ENCODE data around the gene SCG5.

Gene SCG5

GRCh38 chr15:32692286-32692685, 50.8 kb downstream of the SCG5 start:
- DNase-seq, result no peak

GRCh38 chr15:32694222-32694983, 52.9 kb downstream of the SCG5 start:
- DNase-seq, result no peak

GRCh38 chr15:32698773-32699390, 57.4 kb downstream of the SCG5 start:
- no peak for DNase-seq

- DNase-seq, result no peak
Observed at GRCh38 chr15:32700501-32701150, 59.1 kb downstream of the SCG5 start.

GRCh38 chr15:32701863-32702262, 60.4 kb downstream of the SCG5 start:
- no peak for DNase-seq

GRCh38 chr15:32704395-32704981, 63.0 kb downstream of the SCG5 start:
- no peak for DNase-seq

GRCh38 chr15:32705446-32705845, 63.9 kb downstream of the SCG5 start:
- DNase-seq, result no peak

- DNase-seq, result no peak
Observed at GRCh38 chr15:32706704-32707103, 65.2 kb downstream of the SCG5 start.

- DNase-seq, result no peak
Observed at GRCh38 chr15:32707436-32707835, 65.9 kb downstream of the SCG5 start.

- DNase-seq, result no peak
Observed at GRCh38 chr15:32709295-32710033, 68.0 kb downstream of the SCG5 start.

- DNase-seq, result no peak
Observed at GRCh38 chr15:32715276-32715675, 73.8 kb downstream of the SCG5 start.

GRCh38 chr15:32716216-32716914, 74.9 kb downstream of the SCG5 start:
- DNase-seq, result no peak

GRCh38 chr15:32716915-32717425, 75.5 kb downstream of the SCG5 start:
- no peak for DNase-seq

GRCh38 chr15:32717426-32718226, 76.1 kb downstream of the SCG5 start, which contains the start of gene GREM1:
Gene GREM1 (plus strand): TSS chr15:32718004. CDS start chr15:32730691, 12,687 bp downstream.
- no peak for DNase-seq

- no peak for DNase-seq
Observed at GRCh38 chr15:32718227-32718820, 76.8 kb downstream of the SCG5 start.

- no peak for DNase-seq
Observed at GRCh38 chr15:32718821-32719716, 77.6 kb downstream of the SCG5 start.

GRCh38 chr15:32721596-32721995, 80.1 kb downstream of the SCG5 start:
- no peak for DNase-seq

- no peak for DNase-seq
Observed at GRCh38 chr15:32722136-32722535, 80.6 kb downstream of the SCG5 start.

- DNase-seq, result no peak
Observed at GRCh38 chr15:32723171-32723948, 81.8 kb downstream of the SCG5 start.
